NK-92 (cell line): ENCODE data around the gene GAS7.

Source experiments
- DNase-seq: peaks from one replicate; lab custom pipeline; 2025; ENCODE audit not compliant: unreplicated experiment; lab: John Stamatoyannopoulos, UW

The GAS7 gene

DNA sequence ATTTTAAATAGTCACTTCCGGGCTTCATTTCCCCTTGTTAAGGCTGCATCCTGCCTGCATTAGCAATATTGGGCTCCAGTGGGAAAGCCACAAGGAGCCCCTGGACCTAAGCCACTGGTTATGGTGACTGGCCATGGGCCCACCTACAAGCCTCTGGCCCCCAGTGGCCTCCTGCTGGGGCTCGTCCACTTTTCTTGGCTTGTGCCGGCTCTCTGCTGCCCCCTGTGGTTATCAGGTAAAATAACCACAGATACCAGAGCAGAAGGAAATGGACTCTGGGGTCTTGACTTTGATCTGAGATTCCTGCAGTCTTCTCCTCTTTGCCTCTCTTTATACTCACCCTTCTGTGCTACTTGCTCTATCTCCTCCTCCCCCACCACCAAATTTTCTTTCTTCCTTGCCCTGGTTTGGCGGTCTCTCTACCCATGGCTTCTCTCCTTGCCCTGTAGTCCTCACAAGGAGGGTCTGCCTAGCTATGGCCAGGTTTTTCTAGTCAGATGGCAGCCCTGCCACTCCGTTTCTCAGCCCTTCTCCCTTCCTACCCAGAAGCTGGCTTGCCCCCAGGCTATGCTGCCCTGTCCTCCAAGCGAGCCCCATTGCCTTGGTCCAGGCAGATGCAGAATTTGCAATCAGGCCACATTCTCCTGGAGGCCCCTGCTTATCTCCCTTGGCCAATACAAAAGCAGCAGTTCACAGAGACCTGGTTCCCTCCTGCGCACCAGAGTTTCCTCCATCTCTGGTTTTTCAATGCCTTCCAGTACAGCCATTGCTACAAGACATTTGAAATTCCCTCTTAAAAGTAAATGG is 210.4 kb downstream of the GAS7 start:
- DNase-seq: no peak

DNA sequence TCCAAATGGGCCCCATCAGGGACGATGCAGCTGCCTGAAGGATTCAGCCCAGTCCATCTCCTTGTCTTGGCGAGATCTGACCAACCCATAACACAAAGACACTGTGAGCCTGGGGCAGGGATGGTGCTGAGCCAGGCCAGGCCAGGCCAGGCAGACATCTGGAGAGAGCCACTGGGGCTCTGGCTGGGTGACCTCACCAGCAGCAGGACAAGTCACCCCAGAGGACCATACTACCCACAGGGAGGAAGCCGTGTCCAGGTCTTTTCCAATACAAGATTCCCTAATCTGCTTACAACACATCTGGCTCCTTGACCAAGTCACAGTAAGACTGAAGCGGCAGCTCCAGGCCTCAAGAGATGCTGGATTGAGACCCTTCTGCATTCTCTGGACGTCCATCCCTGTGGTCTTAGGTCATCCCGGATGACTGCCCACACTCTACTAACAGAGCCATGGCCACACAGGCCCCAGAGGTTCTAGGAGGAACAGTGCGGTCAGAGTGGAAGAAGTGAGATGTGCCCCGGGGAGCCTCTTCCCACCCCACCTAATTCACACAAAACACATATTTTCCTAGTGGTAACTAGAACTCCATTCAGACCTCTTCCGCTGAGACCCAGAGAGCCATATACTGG is 211.5 kb downstream of the GAS7 start:
- DNase-seq: no peak

DNA sequence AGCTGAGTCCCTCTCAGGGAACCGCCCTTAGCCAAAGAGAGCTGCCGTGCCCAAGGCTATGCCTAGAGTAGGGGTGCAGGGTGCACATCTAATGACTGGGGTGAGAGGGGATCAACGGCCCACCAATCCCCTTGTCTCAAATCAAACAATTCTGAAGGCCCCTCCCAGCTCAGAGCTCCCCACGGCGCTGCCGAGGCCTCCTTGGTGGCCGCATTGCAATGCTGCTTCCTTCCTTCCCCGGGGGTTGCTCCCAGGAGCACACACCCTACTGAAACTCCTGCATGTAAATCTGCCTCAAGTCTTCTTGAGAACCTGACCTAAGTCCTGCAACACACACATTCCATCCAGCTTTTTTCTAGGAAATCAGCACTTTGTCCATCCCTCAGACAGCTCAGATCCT is 212.8 kb downstream of the GAS7 start:
- DNase-seq: no peak

DNA sequence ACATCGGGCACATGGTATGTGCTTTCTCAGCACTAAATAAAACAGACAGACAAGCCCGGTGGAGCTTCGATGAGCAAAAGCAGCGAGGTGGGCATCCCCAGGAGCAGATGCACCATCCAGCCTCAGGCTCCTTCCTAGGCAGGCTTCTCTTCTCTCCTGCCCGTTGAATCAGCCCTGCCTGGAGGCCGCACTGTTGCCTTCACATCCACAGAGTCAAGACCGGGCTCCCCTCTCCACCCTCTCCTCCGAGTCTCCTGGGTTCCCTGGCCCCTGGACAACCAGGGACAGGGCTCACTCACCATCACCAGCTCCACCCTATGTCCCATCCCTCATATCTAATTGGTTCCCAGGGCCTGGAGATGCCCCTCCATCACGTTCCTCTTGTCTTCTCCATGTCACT is 213.6 kb downstream of the GAS7 start:
- DNase-seq: no peak

- no peak for DNase-seq
Observed at GRCh38 chr17:9982159-9982558, 216.2 kb downstream of the GAS7 start.

DNA sequence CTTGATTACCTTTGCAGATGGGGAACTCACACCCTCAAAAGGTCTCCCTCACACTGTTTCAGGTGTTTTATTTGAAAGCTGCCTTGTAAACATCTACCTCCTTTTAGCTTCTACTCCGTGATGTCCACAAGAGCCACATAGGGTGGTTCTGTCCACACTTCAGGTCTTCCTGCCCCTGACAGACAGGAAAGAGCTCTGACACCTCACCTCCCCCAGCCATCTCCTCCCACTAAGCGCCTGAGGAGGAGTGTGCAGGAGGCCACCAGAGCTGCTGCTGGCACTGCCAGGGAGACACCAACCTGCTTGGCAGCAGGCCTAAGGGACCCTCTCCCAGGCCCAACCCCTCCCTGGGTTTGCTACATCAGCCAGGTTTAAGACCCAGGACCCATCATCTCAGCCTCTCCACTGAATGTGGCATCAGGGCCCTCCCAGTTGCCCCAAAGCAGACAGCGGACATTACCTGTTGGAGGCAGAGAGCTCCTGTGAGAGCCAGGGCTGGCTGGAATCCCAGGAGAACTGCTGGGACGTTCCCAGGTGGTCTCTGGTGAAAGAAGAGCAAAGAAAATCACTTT is 217.0 kb downstream of the GAS7 start:
- DNase-seq: no peak

DNA sequence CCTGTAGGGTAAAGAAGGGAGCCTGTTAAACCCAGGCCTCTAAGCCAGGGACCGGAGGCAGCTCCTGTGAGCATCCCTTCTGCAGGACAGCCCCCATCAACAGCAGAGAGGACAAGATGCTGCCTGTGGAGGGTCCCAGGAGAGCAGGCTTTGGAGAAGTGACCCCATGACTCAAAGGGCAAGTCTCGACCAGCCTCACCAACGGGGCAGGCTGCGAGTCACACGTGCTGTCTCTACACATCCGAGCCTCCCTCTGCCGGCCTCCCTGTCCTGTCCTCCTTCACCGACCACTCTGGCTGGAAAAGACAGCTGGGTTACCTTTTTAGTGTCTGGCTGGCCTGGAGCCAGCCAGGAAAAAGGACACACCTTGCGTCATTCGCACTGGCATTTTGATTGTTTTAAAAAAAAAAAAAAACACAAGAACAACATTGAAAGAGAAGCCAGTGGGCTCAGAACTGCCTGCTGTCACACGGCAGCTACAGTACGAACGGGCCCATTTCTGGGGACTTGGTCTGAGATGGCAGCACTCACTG is 218.9 kb downstream of the GAS7 start:
- DNase-seq: no peak

- no peak for DNase-seq
Observed at GRCh38 chr17:9977180-9977575, 221.2 kb downstream of the GAS7 start.

GRCh38 chr17:9976283-9977179 is 221.9 kb downstream of the GAS7 start:
- DNase-seq: no peak

DNA sequence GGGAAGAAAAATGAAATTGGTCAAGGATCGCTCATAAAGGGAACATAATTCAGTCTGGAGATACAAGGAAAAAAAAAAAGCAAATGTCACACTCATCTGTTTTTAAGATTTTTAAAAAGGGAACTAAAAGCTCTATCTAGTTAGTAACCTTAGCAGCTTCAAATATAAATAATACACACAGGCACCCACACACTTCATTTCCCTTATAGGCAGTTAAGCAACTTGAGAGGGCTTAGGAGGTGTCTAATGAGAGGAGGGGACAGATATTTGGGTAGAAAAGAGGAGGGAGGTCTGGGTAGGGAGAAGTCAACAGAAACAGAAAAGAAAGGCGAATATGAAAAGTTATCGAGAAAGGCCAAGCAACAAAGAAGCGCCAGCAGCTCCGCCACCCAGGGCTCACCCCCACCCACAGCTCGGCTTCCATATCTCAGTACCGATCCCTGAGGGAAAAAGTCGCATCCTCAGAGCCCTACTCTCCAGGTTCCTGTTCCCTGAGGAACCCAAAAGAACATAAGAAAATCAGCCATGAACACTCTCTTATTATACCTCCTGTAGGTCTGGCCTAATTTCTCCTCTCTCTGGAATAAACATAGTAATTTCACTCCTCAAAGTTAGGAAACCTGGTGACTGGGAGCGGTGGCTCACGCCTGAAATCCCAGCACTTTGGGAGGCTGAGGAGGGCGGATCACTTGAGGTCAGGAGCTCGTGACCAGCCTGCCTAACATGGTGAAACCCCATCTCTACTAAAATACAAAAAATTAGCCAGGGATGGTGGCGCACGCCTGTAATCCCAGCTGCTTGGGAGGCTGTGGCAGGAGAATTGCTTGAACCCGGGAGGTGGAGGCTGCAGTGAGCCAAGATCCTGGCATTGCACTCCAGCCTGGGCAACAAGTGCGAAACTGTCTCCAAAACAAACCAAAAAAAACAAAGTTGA is 223.7 kb downstream of the GAS7 start:
- no peak for DNase-seq

DNA sequence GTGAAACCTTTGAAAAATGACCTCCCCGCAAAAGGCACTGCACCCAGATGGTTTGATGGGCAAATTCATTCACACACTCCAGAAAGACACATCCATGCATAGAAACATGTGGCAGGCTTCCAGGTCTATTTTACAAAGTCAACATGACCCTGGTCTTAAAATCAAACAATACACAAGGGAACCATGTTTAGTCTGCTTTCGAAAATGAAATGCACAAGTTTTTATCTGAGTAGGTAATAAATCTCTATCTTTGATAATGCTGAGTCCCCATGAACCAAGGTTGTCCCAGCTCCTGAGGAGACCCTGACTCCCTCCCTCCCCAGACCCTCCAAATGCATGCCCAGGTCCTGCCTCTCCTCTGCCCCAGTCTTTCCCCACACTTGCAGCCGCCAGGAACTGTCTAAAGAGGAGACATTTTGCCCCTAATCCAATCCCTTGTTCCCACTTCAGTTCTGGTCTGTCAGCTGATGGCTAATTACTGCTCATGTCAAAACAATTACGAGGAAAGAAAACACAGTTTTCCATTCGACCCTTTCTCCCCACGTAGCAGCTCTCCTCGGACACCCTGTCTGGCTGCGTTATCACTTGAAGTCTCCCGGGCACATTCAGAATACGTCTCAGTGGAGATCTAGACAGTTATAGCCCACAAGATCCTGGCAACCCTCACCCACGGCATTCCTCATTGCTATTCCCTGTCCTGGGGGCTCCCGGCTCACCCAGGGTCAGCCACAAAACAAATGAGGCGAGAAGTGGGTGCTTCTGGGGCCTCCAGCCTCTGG is 224.5 kb downstream of the GAS7 start:
- no peak for DNase-seq

DNA sequence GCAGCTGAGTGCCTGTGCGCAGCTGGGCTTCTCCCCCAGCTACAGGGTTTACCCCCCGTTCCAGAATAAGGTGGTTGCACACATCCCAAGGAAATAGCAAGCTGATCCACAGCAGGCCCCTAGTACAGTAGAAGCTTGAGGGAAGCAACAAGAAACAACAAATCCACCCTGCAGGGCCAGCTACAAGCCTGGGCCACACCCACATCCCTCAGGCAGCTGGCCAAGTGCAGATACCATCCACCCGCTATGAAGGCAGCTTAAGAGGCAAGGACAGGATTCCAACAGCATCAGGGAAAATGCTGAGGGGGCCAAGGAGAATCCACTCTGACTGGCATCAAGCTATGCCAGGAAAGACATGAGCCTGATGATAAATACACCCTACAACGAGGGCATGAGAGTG is 226.4 kb downstream of the GAS7 start:
- no peak for DNase-seq

DNA sequence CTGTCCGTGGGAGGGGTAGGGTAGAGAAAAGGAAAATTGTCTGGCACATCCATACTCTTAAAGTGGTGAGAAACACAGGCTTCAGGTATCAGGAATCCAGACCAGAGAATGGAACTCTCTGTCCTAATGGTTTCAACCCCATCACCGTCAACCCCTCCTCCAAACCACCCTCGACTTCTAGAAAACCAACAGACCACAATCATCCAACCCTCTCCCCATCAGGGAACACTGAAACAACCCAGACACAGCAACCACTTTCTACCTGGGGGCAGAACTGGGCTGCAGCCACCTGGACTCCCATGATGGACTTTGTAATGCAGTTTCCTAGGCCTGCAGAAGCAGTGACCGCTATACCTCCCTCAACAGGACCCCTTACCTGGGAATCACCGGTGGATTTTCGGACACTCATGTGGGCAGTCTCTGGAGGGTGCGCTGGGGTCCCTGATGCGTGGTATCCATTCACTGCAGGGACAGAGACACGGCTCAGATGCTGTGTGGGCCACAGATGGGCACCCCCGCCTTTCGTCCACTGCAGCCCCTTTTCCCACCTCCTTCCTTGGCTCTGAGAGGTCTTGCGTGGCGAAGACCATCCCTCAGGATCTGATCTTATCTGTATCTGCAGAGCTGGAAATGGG is 229.0 kb downstream of the GAS7 start:
- DNase-seq: no peak

GRCh38 chr17:9968881-9969280 is 229.5 kb downstream of the GAS7 start:
- no peak for DNase-seq

DNA sequence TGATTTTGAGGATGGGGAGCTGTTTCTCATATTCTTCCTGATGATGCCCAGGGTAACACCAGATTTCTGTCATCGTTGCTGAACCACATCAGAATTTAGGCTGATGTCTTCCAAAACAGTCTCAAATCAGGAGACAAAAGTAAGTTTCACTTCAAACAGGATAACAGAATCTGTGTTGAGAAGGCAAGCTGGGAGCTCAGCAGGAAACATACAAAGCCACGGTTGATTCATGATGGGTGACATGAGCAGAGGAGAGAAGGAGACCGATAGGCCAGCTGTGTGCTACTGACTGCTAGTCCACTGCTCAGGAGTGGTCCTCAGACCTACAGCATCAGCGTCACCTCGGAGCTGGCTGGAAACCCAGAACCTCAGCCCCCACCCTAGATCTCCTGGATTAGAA is 230.4 kb downstream of the GAS7 start:
- no peak for DNase-seq

DNA sequence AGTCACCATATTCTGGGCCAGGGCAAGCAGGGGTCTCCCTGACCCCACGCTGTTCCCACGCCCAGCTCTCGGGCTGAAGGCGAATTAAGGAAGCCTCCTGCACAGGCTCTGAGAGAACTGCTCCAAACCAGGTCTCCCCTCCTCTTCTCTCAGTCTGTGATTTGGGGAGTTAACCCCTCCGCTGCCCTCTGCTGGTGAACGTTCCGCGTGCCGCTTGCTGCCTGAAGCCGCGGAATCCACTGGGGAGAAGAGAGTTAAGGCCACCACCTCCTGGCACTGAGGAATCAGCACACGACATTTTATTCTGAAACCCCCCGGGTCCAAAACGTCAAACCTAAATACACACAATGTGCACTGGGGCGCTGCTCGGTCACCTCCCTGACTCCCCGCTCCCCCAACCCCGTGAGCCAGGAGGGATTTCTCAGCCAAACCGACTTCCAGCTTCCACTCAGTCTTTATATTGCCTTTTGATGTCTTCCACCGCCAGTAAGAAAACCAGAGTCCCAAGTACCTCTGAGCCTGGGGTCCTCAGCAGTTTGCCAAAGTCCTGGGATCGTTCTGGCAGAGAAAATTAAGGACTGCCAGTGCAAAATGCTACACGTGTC is 238.9 kb downstream of the GAS7 start:
- no peak for DNase-seq

DNA sequence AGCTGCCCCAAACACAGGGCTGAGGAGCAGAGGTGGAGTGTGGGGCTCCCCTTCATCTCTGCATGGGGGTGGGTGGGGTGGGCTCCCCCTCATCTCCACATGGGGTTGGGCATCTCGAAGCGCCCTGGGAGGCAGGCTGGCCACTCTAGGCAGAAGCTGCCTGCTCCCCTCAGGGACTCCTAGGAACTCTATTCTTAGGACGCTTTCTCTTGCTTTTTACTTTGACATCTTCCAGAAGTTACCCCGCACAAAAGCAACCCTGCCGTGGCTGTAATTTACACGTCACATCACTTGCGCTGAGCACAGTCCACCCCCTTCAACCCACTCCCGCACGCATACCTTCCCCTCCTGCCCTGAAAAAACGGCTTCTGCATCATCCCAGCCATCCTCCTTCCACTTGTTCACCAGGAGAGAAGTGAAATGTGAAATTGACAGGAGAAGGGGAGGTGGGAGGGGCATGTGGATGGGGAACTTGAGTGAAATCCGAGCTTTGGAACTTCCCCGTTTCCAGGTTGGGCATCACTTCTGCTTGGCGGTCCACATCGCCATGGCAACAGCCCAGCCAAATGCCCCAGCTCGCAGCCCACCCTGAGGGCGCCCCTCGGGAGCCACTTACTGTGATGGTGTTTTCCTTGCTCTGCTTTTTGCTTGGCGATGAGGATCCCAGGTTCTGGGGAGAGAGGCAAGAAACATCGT is 239.7 kb downstream of the GAS7 start:
- DNase-seq: no peak

DNA sequence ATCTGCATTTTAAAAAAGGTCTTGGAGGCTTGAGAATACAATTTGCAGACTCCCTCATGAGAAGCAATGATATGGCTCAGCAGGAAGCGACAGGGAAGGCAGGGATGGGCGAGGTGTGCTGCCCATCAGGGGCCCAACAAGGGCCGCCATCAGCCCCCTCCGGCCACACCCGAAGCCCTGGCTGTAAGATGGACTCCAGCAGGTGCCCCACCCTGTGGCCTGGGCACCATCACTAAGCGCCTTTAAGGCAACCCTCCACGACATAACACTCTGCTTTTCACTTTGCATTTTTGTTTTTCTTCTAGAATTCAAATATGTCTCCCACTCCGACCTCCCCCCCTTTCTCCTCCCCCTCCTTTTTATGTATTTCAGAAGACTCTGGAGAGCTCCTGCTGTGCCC is 241.2 kb downstream of the GAS7 start:
- no peak for DNase-seq
